Esophagus squamous epithelium (tissue), 5 donors: ENCODE data around the gene TBX15. TPM values are rescaled to one million over a fixed set of nuclear protein-coding genes. Genes with fewer than 3 reads are reported as not detected.

Experiments used
- DNase-seq: peaks from one replicate; lab custom pipeline; 2025; lab: John Stamatoyannopoulos, UW
- H3K27ac ChIP-seq, 4 donors: fragments of 200-600 bp; sonication (generic); one replicate each; pipeline ENCODE4 v1.5.1; 2016 to 2019; ENCODE audit warnings: mild to moderate bottlenecking in 1 of 4
- H3K27me3 ChIP-seq, 4 donors: fragments of 200-600 bp; sonication (generic); 1 replicate in 3 of 4; 2 replicates in 1 of 4; pipeline versions ENCODE4 v1.5.1 to v1.6.0; 2017 to 2021; ENCODE audit warnings: antibody characterized with exemption in 1 of 4
- H3K36me3 ChIP-seq, 3 donors: fragments of 200-600 bp; sonication (generic); one replicate each; pipeline ENCODE4 v1.5.1; 2016 to 2019
- H3K4me1 ChIP-seq, 3 donors: fragments of 200-600 bp; sonication (generic); one replicate each; pipeline ENCODE4 v1.5.1; 2017 to 2019
- H3K4me3 ChIP-seq, 4 donors: fragments of 200-600 bp; sonication (generic); 1 replicate in 3 of 4; 2 replicates in 1 of 4; pipeline ENCODE4 v1.5.1; 2016 to 2019; ENCODE audit warnings: mild to moderate bottlenecking in 2 of 4, moderate library complexity in 1 of 4
- H3K9me3 ChIP-seq, 3 donors: fragments of 200-600 bp; sonication (generic); one replicate each; pipeline ENCODE4 v1.5.1; 2016 to 2019
- CTCF ChIP-seq, 6 experiments: fragments of 450-650 bp in 4 of 6; fragments of 200-600 bp in 2 of 6; sonication (generic) in 2 of 6; IDR thresholded peaks; one replicate each; pipeline ENCODE4 v1.5.1; 2016 to 2019; ENCODE audit warnings: antibody characterized with exemption in 6 of 6, mild to moderate bottlenecking in 4 of 6, moderate library complexity in 4 of 6
- POLR2A ChIP-seq, 4 donors: fragments of 450-650 bp; IDR thresholded peaks; one replicate each; pipeline ENCODE4 v1.6.1; 2017; ENCODE audit warnings: antibody characterized with exemption in 4 of 4, mild to moderate bottlenecking in 4 of 4, moderate library complexity in 3 of 4
- WGBS, 2 donors: methylation state at CpG; one replicate each; pipeline ENCODE4 v1.1.5; 2018; 5-methylcytosine and 5-hydroxymethylcytosine counted together
- intact Hi-C: fragments of 100-400 bp; cut with DNase I; formaldehyde crosslinking; loops from one replicate; pipeline ENCODE4 v1.15.0; 2022
- total RNA-seq, 4 donors: library from RNA; depleted of rRNA; stranded (reverse); fragments of >200 nt; gene quantifications; one replicate each; pipeline ENCODE4 v1.1.0, GENCODE V29; 2016
- donor health status: DM: yes; HTN: yes; CAD: no.

Gene TBX15
- total RNA-seq, 4 donors from 2014 or later, result 0.15 to 0.19 TPM; not detected in 2

- 62 to 63% methylated on average over 2 of the region's 2 CpGs for WGBS, 2 donors
- H3K4me3 ChIP-seq, result no peak overlapping the region
- TF ChIP-seq CTCF (IDR thresholded peaks at IDR 0.05), result no peak
- TF ChIP-seq POLR2A (IDR thresholded peaks at IDR 0.05), result no peak
- no peaks in the 10 kb centered on the region for H3K36me3 ChIP-seq
- intact Hi-C loops, result no loop called here
- peaks cover 0 to 6% (median 0%) of the 10 kb centered on the region in 4 donors for H3K27me3 ChIP-seq
- H3K27ac ChIP-seq, result no peak overlapping the region
- H3K4me1 ChIP-seq, result no peaks in the 10 kb centered on the region
- no peaks in the 10 kb centered on the region for H3K9me3 ChIP-seq
- no peak for DNase-seq
Measured at GRCh38 chr1:118881751-118882150, 106.4 kb downstream of the TBX15 start.

GRCh38 chr1:118878661-118879060 lies 109.5 kb downstream of the TBX15 start:
- TF ChIP-seq CTCF (IDR thresholded peaks at IDR 0.05) (no peak), POLR2A (IDR thresholded peaks at IDR 0.05) (no peak)
- intact Hi-C loops, result no loop called here
- WGBS, 2 donors, result 61 to 80% methylated on average over 1 to 4 of the region's 4 CpGs

GRCh38 chr1:118877668-118878396 lies 110.3 kb downstream of the TBX15 start:
- Histone ChIP-seq H3K27ac (no peak overlapping the region), H3K36me3 (no peaks in the 10 kb centered on the region), H3K4me1 (no peaks in the 10 kb centered on the region), H3K9me3 (no peaks in the 10 kb centered on the region), H3K27me3 (peaks cover 0 to 6% (median 0%) of the 10 kb centered on the region in 4 donors), H3K4me3 (no peak overlapping the region)
- TF ChIP-seq POLR2A (IDR thresholded peaks at IDR 0.05), result no peak
- TF ChIP-seq CTCF (IDR thresholded peaks at IDR 0.05), result no peak
- DNase-seq, result no peak
- 66 to 78% methylated on average over 3 of the region's 3 CpGs for WGBS, 2 donors
- intact Hi-C loops, result no loop called here

More at GRCh38 chr1:118878661-118879060, 109.5 kb downstream of the TBX15 start:
- Histone ChIP-seq H3K4me1 (no peaks in the 10 kb centered on the region), H3K9me3 (no peaks in the 10 kb centered on the region), H3K27ac (no peak overlapping the region), H3K36me3 (no peaks in the 10 kb centered on the region), H3K4me3 (no peak overlapping the region), H3K27me3 (peaks cover 0 to 6% (median 0%) of the 10 kb centered on the region in 4 donors)
- DNase-seq, result no peak

GRCh38 chr1:118871582-118872171 lies 116.5 kb downstream of the TBX15 start:
- TF ChIP-seq CTCF (IDR thresholded peaks at IDR 0.05), result no peak
- TF ChIP-seq POLR2A (IDR thresholded peaks at IDR 0.05), result no peak
- Histone ChIP-seq H3K4me1 (no peaks in the 10 kb centered on the region), H3K9me3 (no peaks in the 10 kb centered on the region), H3K27me3 (peaks cover 0 to 13% (median 0%) of the 10 kb centered on the region in 4 donors), H3K27ac (no peak overlapping the region), H3K4me3 (no peak overlapping the region), H3K36me3 (no peaks in the 10 kb centered on the region)
- WGBS, 2 donors, result 73 to 79% methylated on average over 7 of the region's 7 CpGs
- no peak for DNase-seq
- intact Hi-C loops, result no loop called here

- H3K4me3 ChIP-seq, result no peak overlapping the region
- 53 to 88% methylated on average over 2 of the region's 2 CpGs for WGBS, 2 donors
- intact Hi-C loops, result no loop called here
- H3K27ac ChIP-seq, result no peak overlapping the region
- TF ChIP-seq CTCF (IDR thresholded peaks at IDR 0.05) (no peak), POLR2A (IDR thresholded peaks at IDR 0.05) (no peak)
- H3K27me3 ChIP-seq, result peaks cover 0 to 18% (median 0%) of the 10 kb centered on the region in 4 donors
- H3K9me3 ChIP-seq, result no peaks in the 10 kb centered on the region
- no peaks in the 10 kb centered on the region for H3K4me1 ChIP-seq
- H3K36me3 ChIP-seq, result no peaks in the 10 kb centered on the region
- DNase-seq, result no peak
Measured at GRCh38 chr1:118868387-118868786, 119.8 kb downstream of the TBX15 start.
